K562 (cell line): ENCODE results near the gene TMEM181.

ENCODE experiments used
- EZH2 ChIP-seq: IDR thresholded peaks from 2 replicates; pipeline ENCODE4 v1.6.1; 2012; ENCODE audit warnings: low read depth, mild to moderate bottlenecking, inconsistent platforms, low read length, borderline replicate concordance
- JUND ChIP-seq, 2 experiments: IDR thresholded peaks; 2 replicates in 1 of 2; 3 replicates in 1 of 2; pipeline ENCODE4 v1.6.1; 2011; ENCODE audit warnings: borderline replicate concordance in 2 of 2, low read depth in 2 of 2, low read length in 2 of 2, improper control_type of control experiment in 1 of 2, missing biosample characterization in 1 of 2, missing genetic modification characterization in 1 of 2, missing genetic modification reagents in 1 of 2
- ZNF511 ChIP-seq: sonication (generic); formaldehyde crosslinking; IDR thresholded peaks from 2 replicates; pipeline ENCODE4 v1.8.0; 2022; ENCODE audit warnings: mild to moderate bottlenecking, missing genetic modification reagents
- ZNF518B ChIP-seq: fragments of 250-450 bp; sonication (Bioruptor Pico); IDR thresholded peaks from 2 replicates; pipeline ENCODE4 v1.5.0; 2021; ENCODE audit warnings: mild to moderate bottlenecking, moderate library complexity

GRCh38 chr6:158566207-158566818 lies 6.4 kb downstream of the TMEM181 start:
- TF ChIP-seq EZH2: no peak
- TF ChIP-seq ZNF511 (CRISPR knock-in tag): no peak
- TF ChIP-seq JUND (IDR thresholded peaks at IDR 0.05; ENCODE audit: borderline replicate concordance, low read depth, low read length): no peak
- no peak for TF ChIP-seq JUND (tag; IDR thresholded peaks at IDR 0.05; ENCODE audit: borderline replicate concordance, low read depth, low read length)
- TF ChIP-seq ZNF518B (CRISPR knock-in tag): no peak
